ENCODE data around the gene CCDC159. TPM values are rescaled to one million over a fixed set of nuclear protein-coding genes. Genes with fewer than 3 reads are reported as not detected.
A peak's percentile ranks its signal among the peaks of the same experiment; 100 is the strongest.
"Not testable (repeated sequence)": the region's sequence is repeated elsewhere in the genome, so short reads cannot be mapped to it uniquely, and the experiment has no call there.

Gene CCDC159
- total RNA-seq, 3 donors from 2014 or later, result 8.6 to 30.2 (median 25.5) TPM

DNA sequence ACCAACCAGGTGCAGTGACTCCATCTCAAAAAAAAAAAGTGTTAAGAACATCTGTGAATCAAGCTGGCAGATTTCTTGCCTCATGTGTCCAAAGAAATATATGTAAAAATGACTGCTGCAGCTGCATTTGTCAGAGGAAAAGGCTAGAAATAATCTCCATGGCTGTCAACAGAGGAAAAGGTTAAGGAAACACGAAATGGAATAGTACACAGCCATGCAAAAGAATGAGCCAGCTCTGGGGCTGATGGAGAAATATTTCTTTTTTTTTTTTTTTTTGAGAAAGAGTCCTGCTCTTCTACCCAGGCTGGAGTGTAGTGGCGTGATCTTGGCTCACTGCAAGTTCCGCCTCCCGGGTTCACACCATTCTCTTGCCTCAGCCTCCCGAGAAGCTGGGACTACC, 13.5 kb upstream of the CCDC159 start:
- no peak overlapping the region for H3K4me3 ChIP-seq
- H3K27ac ChIP-seq, result no peak overlapping the region
- H3K27me3 ChIP-seq, result no peaks in the 10 kb centered on the region
- intact Hi-C loops (cut with DNase I; ENCODE audit: low total_unique reads), result no loop called here
- no peaks in the 10 kb centered on the region for H3K4me1 ChIP-seq
- H3K9me3 ChIP-seq, result no peaks in the 10 kb centered on the region
- no peaks in the 10 kb centered on the region for H3K36me3 ChIP-seq
- DNase-seq (ENCODE audit: low spot score in 2 of 2), result no peak
- TF ChIP-seq POLR2AphosphoS5 (IDR thresholded peaks at IDR 0.05), result no peak
- TF ChIP-seq POLR2A (IDR thresholded peaks at IDR 0.05), result no peak
- TF ChIP-seq, protein P1, sequence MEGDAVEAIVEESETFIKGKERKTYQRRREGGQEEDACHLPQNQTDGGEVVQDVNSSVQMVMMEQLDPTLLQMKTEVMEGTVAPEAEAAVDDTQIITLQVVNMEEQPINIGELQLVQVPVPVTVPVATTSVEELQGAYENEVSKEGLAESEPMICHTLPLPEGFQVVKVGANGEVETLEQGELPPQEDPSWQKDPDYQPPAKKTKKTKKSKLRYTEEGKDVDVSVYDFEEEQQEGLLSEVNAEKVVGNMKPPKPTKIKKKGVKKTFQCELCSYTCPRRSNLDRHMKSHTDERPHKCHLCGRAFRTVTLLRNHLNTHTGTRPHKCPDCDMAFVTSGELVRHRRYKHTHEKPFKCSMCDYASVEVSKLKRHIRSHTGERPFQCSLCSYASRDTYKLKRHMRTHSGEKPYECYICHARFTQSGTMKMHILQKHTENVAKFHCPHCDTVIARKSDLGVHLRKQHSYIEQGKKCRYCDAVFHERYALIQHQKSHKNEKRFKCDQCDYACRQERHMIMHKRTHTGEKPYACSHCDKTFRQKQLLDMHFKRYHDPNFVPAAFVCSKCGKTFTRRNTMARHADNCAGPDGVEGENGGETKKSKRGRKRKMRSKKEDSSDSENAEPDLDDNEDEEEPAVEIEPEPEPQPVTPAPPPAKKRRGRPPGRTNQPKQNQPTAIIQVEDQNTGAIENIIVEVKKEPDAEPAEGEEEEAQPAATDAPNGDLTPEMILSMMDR (IDR thresholded peaks at IDR 0.05), result no peak

DNA sequence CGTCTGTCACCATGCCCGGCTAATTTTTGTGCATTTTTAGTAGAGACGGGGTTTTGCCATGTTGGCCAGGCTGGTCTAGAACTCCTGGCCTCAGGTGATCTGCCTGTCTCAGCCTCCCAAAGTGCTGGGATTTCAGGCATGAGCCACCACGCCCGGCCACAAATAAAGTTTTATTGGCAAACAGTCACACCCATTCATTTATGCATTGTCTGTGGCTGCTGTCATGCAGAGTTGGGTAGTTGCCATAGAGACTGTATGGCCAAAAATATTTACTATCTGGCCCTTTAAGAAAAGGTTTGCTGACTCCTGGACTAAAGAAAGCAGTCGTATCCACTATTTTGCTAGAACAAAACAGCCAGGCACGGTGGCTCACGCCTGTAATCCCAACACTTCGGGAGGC, 12.5 kb upstream of the CCDC159 start:
- DNase-seq (ENCODE audit: low spot score in 2 of 2); intact Hi-C loops (cut with DNase I; ENCODE audit: low total_unique reads); H3K27me3 ChIP-seq; H3K4me1 ChIP-seq; H3K36me3 ChIP-seq; H3K27ac ChIP-seq; H3K9me3 ChIP-seq; H3K4me3 ChIP-seq: not testable (repeated sequence)

DNA sequence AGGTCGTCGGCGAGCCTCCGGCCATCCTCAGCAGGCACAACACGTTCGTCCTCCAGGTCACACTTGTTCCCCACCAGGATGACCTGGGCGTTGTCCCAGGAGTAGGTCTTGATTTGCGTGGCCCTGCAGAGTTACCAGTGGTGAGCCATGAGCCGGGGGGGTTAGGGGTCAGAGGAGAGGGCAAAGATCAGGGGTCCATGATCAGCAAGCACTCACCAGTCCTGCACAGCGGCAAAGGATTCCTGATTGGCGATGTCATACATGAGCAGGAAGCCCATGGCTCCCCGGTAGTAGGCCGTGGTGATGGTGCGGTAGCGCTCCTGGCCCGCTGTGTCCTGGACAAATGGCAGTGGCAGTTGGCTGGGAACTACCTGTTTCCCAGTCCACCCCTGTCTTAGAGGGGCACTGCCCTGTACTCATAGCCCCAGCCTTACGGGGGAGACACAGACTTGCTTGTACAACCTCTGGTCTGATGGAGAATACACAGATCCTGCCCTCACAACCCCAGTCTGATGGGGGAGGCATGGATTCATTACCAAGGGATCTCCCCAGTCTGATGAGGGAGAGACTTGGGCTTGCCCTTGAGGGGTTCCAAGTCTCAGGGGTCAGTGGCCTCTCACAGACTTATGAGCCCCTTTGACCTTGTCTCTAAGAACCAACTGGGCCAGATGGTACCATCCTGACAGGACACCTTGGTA, 10.7 kb upstream of the CCDC159 start:
- H3K36me3 ChIP-seq, result no peaks in the 10 kb centered on the region
- no peaks in the 10 kb centered on the region for H3K9me3 ChIP-seq
- intact Hi-C loops (cut with DNase I; ENCODE audit: low total_unique reads), result no loop called here
- H3K27ac ChIP-seq, result no peak overlapping the region
- no peaks in the 10 kb centered on the region for H3K27me3 ChIP-seq
- no peak for DNase-seq (ENCODE audit: low spot score in 2 of 2)
- TF ChIP-seq POLR2AphosphoS5 (IDR thresholded peaks at IDR 0.05) (no peak), POLR2A (IDR thresholded peaks at IDR 0.05) (no peak)
- TF ChIP-seq, protein P1 (IDR thresholded peaks at IDR 0.05), result no peak
- H3K4me3 ChIP-seq, result no peak overlapping the region
- no peaks in the 10 kb centered on the region for H3K4me1 ChIP-seq

DNA sequence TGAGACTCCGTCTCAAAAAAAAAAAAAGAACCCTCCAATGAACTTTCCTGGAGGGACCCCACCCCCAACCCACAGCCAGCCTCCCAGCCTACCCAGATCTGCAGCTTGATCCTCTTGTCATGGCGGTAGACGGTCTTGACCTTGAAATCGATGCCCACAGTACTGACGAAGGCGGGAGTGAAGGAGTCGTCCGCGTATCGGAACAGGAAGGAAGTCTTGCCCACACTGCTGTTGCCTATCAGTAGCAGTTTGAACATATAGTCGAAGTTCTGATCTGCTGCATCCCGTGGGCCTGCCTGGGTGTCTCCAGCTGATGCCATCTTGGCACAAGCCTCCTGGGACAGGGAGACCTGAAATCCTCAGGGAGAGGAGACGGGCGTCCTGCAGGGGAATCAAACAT, 9.2 kb upstream of the CCDC159 start:
- no peaks in the 10 kb centered on the region for H3K27me3 ChIP-seq
- H3K27ac ChIP-seq, result no peak overlapping the region
- TF ChIP-seq POLR2A (IDR thresholded peaks at IDR 0.05) (no peak), POLR2AphosphoS5 (IDR thresholded peaks at IDR 0.05) (no peak)
- TF ChIP-seq, protein P1 (IDR thresholded peaks at IDR 0.05), result no peak
- no peak overlapping the region for H3K4me3 ChIP-seq
- no peaks in the 10 kb centered on the region for H3K4me1 ChIP-seq
- intact Hi-C loops (cut with DNase I; ENCODE audit: low total_unique reads), result no loop called here
- no peak for DNase-seq (ENCODE audit: low spot score in 2 of 2)
- no peaks in the 10 kb centered on the region for H3K9me3 ChIP-seq
- H3K36me3 ChIP-seq, result no peaks in the 10 kb centered on the region

DNA sequence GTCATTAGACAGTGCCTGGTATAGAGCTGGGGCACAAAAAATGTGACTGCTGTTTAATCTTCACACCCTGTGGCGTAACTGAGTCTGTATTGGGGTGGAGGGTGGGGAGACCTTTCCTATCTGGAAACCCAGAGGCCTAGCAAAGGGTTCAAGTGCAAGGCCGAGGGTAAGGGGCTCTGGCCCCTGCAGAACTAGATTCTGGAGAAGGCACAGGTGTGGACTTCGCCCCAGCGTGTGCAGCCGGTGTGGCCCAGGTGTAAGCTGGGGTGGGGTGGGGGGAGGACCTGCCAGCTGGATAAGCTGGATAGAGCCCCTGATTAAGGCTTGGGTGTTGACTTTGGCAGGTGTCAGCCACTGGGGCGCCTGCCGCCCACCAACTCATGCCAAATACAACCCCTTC, 8.2 kb upstream of the CCDC159 start:
- DNase-seq (ENCODE audit: low spot score in 2 of 2), result no peak
- H3K4me3 ChIP-seq, result peak overlapping the region in 2 of 3 donors; percentile 87 to 96
- no peaks in the 10 kb centered on the region for H3K4me1 ChIP-seq
- no peaks in the 10 kb centered on the region for H3K9me3 ChIP-seq
- no peaks in the 10 kb centered on the region for H3K36me3 ChIP-seq
- no peaks in the 10 kb centered on the region for H3K27me3 ChIP-seq
- TF ChIP-seq POLR2A (IDR thresholded peaks at IDR 0.05) (no peak), POLR2AphosphoS5 (IDR thresholded peaks at IDR 0.05) (no peak)
- TF ChIP-seq, protein P1 (IDR thresholded peaks at IDR 0.05), result no peak
- intact Hi-C loops (cut with DNase I; ENCODE audit: low total_unique reads), result no loop called here
- peak overlapping the region; percentile 68 to 90 for H3K27ac ChIP-seq
